ENCODE results near the gene ALDOB. TPM values are rescaled to one million over a fixed set of nuclear protein-coding genes. Genes with fewer than 3 reads are reported as not detected.

ALDOB gene
- total RNA-seq, 1 experiment from 2014 or later: 1.2 TPM

DNA sequence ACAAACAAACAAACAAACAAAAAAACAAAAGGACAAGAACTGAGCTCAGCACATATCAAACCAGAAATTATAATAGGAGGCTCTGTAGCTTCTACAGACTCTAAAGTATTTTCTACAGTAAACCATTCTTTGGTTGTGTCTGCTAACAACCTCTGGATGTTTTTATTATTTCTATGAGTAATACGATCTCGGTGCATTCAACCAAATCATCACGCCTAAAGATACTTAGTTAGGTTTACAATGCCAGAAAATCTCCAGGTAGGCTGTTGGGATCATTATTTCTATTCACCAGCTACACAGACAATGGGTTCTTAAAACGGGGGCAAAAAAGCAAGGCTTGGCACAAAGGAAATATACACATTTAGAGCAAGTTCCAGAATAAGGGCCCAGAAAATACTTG lies 41.6 kb upstream of the ALDOB start:
- ATAC-seq (no peak), DNase-seq (ENCODE audit: low read depth, low spot score) (no peak)
- POLR2A ChIA-PET: no interaction called here
- no peaks in the 10 kb centered on the region for H4K20me1 ChIP-seq (ENCODE audit: insufficient read depth)
- H2AFZ ChIP-seq (ENCODE audit: low read depth, low read length, poor library complexity, severe bottlenecking): no peak overlapping the region
- H3K79me2 ChIP-seq (ENCODE audit: insufficient read depth, low read length): peaks cover 22% of the 10 kb centered on the region; the same call in 1 of the 2 replicates
- H3K27ac ChIP-seq (ENCODE audit: low read depth, low read length): no peak overlapping the region
- H3K4me1 ChIP-seq (ENCODE audit: control insufficient read depth in 1 of 2, insufficient read depth in 2 of 2, low read length in 2 of 2): peaks cover 0 to 20% of the 10 kb centered on the region in 2 experiments; a peak in 3 of 4 replicates
- RAD21 ChIA-PET (ENCODE audit: low non-redundant PET in 1 of 2, low total read pairs in 2 of 2, uncharacterized antibody in 2 of 2, unreplicated experiment in 2 of 2): no interaction called here
- no peak overlapping the region for H3K9ac ChIP-seq (ENCODE audit: low read length)
- H3K4me2 ChIP-seq (ENCODE audit: low read length): no peak overlapping the region
- H3K9me2 ChIP-seq (ENCODE audit: insufficient read depth): no peaks in the 10 kb centered on the region
- no TSS peak for BruUV-seq (replicated peaks)
- no peaks in the 10 kb centered on the region for H3K27me3 ChIP-seq (ENCODE audit: insufficient read depth, low read length)
- H3K9me3 ChIP-seq (ENCODE audit: control insufficient read depth in 1 of 2, insufficient read depth in 1 of 2, low read depth in 1 of 2, low read length in 2 of 2): no peaks in the 10 kb centered on the region
- peaks cover 0 to 5% of the 10 kb centered on the region in 2 experiments; a peak in 3 of 4 replicates for H3K36me3 ChIP-seq (ENCODE audit: control insufficient read depth in 1 of 2, insufficient read depth in 2 of 2, low read length in 2 of 2)
- CTCF ChIA-PET: interaction anchor here (1.5 kb wide), 1 partner anchor 18 kb away, joined by 4 read pairs; no protein-coding TSS in a partner anchor
- intact Hi-C loops (cut with micrococcal nuclease): no loop called here
- H3K4me3 ChIP-seq (replicated peaks in 1 of 2; ENCODE audit: low read depth in 1 of 2, low read length in 2 of 2): no peak overlapping the region
- no peak for TF ChIP-seq ZFX (IDR thresholded peaks at IDR 0.05)
- TF ChIP-seq ZNF274 (IDR thresholded peaks at IDR 0.05; ENCODE audit: low read depth, low read length): no peak
- TF ChIP-seq, protein P1, sequence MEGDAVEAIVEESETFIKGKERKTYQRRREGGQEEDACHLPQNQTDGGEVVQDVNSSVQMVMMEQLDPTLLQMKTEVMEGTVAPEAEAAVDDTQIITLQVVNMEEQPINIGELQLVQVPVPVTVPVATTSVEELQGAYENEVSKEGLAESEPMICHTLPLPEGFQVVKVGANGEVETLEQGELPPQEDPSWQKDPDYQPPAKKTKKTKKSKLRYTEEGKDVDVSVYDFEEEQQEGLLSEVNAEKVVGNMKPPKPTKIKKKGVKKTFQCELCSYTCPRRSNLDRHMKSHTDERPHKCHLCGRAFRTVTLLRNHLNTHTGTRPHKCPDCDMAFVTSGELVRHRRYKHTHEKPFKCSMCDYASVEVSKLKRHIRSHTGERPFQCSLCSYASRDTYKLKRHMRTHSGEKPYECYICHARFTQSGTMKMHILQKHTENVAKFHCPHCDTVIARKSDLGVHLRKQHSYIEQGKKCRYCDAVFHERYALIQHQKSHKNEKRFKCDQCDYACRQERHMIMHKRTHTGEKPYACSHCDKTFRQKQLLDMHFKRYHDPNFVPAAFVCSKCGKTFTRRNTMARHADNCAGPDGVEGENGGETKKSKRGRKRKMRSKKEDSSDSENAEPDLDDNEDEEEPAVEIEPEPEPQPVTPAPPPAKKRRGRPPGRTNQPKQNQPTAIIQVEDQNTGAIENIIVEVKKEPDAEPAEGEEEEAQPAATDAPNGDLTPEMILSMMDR (IDR thresholded peaks at IDR 0.05 in 2 of 3, conservative IDR thresholded peaks at IDR 0.05 in 1 of 3; ENCODE audit: borderline replicate concordance in 1 of 3, insufficient read depth in 1 of 3, low read depth in 2 of 3, low read length in 2 of 3): no peak
- TF ChIP-seq EZH2phosphoT487 (IDR thresholded peaks at IDR 0.05; ENCODE audit: borderline replicate concordance): no peak
- TF ChIP-seq JUND (IDR thresholded peaks at IDR 0.05): no peak
- no peak for TF ChIP-seq SP1 (IDR thresholded peaks at IDR 0.05; ENCODE audit: low read depth)
- TF ChIP-seq, protein P2, sequence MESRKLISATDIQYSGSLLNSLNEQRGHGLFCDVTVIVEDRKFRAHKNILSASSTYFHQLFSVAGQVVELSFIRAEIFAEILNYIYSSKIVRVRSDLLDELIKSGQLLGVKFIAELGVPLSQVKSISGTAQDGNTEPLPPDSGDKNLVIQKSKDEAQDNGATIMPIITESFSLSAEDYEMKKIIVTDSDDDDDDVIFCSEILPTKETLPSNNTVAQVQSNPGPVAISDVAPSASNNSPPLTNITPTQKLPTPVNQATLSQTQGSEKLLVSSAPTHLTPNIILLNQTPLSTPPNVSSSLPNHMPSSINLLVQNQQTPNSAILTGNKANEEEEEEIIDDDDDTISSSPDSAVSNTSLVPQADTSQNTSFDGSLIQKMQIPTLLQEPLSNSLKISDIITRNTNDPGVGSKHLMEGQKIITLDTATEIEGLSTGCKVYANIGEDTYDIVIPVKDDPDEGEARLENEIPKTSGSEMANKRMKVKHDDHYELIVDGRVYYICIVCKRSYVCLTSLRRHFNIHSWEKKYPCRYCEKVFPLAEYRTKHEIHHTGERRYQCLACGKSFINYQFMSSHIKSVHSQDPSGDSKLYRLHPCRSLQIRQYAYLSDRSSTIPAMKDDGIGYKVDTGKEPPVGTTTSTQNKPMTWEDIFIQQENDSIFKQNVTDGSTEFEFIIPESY (IDR thresholded peaks at IDR 0.05; ENCODE audit: extremely low read depth, insufficient replicate concordance, low read length): no peak
- TF ChIP-seq ELF1 (IDR thresholded peaks at IDR 0.05; ENCODE audit: borderline replicate concordance, low read depth): no peak
- no peak for TF ChIP-seq POLR2A (IDR thresholded peaks at IDR 0.05; ENCODE audit: borderline replicate concordance, extremely low read depth, insufficient read depth, insufficient read length)
- TF ChIP-seq EGR1 (IDR thresholded peaks at IDR 0.05; ENCODE audit: low read depth): no peak
- TF ChIP-seq, protein P3, sequence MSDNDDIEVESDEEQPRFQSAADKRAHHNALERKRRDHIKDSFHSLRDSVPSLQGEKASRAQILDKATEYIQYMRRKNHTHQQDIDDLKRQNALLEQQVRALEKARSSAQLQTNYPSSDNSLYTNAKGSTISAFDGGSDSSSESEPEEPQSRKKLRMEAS (IDR thresholded peaks at IDR 0.05): no peak
- no peak for TF ChIP-seq EZH2 (IDR thresholded peaks at IDR 0.05)
- TF ChIP-seq RAD21 (IDR thresholded peaks at IDR 0.05; ENCODE audit: low read depth): no peak
